GM12874 (cell line): ENCODE data around the gene POLR3GL.

Experiments used
- TF ChIP-seq, protein P1 (sequence below): IDR thresholded peaks from 2 replicates; pipeline ENCODE4 v1.5.1; 2011; ENCODE audit warnings: low read depth, mild to moderate bottlenecking, control low read depth, low read length, moderate library complexity; ENCODE audit not compliant: insufficient read depth

Gene POLR3GL

DNA sequence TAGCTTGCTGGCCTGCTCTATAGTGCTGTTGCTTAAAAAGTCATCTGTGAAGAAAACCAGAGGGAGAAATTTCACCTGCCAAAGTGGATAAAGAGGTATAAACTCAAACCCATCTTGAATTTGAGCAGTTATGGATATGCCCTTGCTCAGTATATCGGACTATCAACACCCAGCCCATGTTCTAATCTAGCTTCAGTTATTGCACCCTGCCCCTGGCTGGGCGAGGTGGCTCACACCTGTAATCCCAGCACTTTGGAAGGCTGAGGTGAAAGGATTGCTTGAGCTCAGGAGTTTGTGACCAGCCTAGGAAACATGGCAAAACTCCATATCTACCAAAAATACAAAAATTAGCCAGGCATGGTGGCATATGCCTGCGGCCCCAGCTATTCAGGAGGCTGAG is 20.0 kb upstream of the POLR3GL start:
- TF ChIP-seq, protein P1, sequence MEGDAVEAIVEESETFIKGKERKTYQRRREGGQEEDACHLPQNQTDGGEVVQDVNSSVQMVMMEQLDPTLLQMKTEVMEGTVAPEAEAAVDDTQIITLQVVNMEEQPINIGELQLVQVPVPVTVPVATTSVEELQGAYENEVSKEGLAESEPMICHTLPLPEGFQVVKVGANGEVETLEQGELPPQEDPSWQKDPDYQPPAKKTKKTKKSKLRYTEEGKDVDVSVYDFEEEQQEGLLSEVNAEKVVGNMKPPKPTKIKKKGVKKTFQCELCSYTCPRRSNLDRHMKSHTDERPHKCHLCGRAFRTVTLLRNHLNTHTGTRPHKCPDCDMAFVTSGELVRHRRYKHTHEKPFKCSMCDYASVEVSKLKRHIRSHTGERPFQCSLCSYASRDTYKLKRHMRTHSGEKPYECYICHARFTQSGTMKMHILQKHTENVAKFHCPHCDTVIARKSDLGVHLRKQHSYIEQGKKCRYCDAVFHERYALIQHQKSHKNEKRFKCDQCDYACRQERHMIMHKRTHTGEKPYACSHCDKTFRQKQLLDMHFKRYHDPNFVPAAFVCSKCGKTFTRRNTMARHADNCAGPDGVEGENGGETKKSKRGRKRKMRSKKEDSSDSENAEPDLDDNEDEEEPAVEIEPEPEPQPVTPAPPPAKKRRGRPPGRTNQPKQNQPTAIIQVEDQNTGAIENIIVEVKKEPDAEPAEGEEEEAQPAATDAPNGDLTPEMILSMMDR = no peak

DNA sequence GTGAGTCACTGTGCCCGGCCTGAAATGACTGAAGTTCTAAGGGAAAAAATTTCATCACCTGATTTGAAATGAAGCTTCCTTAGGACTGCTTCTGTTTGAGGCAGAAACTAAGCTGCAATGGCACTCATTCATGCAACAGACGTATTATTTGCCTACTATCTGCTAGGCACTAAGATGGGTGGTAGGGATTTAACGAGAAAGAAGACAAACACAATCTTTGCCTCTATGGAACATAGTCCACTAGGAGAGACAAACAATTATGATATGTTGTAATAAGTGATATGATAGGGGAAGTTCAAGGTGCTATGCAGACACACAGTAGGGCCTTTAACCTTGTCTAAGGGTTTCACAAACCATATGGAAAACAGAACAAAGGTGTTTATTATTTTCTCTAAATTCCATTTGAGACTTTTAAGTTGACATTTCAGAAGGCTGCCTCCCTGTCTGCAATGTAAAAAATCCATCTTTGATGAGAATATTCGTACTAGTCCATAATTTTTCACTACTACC is 18.0 kb upstream of the POLR3GL start:
- TF ChIP-seq, protein P1 = no peak

DNA sequence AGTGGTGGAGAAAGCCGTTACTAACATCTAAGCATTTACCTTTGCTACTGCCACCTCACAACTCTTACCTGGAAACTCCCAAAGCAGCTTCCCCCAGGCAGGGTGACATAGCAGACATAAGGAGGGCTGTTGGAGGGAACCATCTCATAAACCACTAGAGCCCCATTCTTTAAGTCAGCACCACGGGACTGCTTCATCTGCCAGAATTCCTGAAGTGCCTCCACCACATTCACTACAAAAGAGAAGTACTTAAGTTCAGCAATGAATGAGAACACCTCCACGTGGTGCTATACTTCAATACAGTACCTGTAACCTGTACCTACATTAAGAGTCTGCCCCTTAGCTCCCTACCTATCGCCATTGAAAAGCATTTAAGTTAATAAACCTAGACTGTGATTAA is 16.9 kb upstream of the POLR3GL start:
- TF ChIP-seq, protein P1 = no peak

DNA sequence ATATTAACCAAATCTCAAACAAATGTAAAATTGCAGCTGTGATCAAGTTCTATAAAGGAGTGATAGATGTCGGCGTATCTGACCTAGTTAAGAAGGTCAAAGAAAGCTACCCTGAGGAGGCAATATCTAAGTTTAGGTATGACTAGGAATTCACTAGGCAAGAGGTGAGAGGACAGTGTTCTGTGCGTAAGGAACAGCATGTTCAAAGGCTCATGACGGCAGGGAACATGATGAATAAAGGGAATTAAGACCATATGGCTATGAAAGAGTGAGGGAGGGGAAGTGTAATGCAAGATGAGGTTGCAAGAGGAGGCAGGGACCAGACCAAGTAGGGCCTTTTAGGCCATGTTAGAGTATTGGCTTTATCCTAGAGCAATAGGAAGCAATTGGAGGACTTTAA is 15.3 kb upstream of the POLR3GL start:
- TF ChIP-seq, protein P1 = no peak

DNA sequence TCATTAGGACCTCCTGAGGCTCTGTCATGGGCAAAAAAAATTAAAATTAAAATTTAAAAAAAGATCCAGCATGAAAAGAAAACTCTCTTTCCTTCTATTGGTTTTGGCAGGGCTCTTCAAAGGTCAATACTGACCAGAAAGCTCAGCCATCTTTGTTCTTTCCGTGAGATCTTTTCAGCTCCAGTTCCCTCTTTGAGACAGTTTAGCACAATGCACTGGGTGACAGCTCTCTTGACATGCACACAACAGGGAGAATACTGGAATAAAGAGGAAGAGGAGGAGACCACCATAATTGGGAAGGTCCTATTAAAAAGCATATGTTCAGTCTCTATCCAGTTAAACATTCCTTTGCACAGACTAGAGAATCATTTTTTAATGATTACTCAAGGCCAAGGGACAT is 13.0 kb upstream of the POLR3GL start:
- TF ChIP-seq, protein P1 = no peak

DNA sequence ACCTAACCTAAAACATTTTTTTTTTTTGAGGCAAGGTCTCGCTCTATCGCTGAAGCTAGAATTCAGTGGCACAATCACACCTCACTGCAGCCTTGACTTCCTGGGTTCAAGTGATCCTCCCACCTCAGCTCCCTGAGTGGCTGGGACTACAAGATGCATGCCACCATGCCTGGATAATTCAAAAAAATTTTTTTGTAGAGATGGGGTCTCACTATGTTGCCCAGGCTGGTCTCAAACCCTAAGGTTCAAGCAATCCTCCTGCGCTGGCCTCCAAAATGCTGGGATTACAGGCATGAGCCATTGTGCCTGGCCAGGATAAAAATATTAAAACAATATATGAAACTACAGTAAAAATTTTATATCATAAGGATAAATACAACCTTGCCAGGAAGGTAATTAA is 11.6 kb upstream of the POLR3GL start:
- TF ChIP-seq, protein P1 = no peak

DNA sequence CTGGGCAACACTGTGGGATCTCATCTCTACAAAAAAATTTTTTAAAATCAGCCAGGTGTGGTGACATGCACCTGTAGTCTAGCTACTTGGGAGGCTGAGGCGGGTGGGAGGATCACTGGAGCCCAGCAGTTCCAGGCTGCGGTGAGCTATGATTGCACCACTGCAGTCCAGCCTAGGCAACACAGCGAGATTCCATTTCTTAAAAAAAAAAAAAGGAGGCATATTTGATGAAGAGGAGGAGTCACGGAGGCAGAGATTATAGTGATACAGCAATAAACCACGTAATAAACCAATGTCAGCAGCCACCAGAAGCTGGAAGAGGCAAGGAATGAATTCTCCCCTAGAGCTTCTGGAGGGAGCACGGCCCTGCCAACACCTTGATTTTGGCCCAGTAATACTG is 10.6 kb upstream of the POLR3GL start:
- TF ChIP-seq, protein P1 = no peak
